ENCODE measurements around the gene EEF1AKMT4.

The EEF1AKMT4 gene

GRCh38 chr3:184299488-184300377 lies 50.3 kb downstream of the EEF1AKMT4 start:
- DNase-seq (ENCODE audit: low read depth) = peak; percentile 69
- TF ChIP-seq CTCF (IDR thresholded peaks at IDR 0.05; ENCODE audit: insufficient read depth, low read depth, low read length, missing control alignments) = no peak
- H3K4me3 ChIP-seq (ENCODE audit: low read length) = peak overlapping the region; percentile 93

GRCh38 chr3:184300378-184300720 lies 50.9 kb downstream of the EEF1AKMT4 start:
- H3K4me3 ChIP-seq (ENCODE audit: low read length) = peak overlapping the region; percentile 93
- TF ChIP-seq CTCF (IDR thresholded peaks at IDR 0.05; ENCODE audit: insufficient read depth, low read depth, low read length, missing control alignments) = no peak
- DNase-seq (ENCODE audit: low read depth) = peak; percentile 79

GRCh38 chr3:184305577-184305976 lies 56.1 kb downstream of the EEF1AKMT4 start:
- no peak overlapping the region for H3K4me3 ChIP-seq (ENCODE audit: low read length)
- peak; percentile 29 for DNase-seq (ENCODE audit: low read depth)
- TF ChIP-seq CTCF (IDR thresholded peaks at IDR 0.05; ENCODE audit: insufficient read depth, low read depth, low read length, missing control alignments) = peak; percentile 54

GRCh38 chr3:184306341-184306972 lies 57.0 kb downstream of the EEF1AKMT4 start:
- no peak for TF ChIP-seq CTCF (IDR thresholded peaks at IDR 0.05; ENCODE audit: insufficient read depth, low read depth, low read length, missing control alignments)
- DNase-seq (ENCODE audit: low read depth) = no peak

GRCh38 chr3:184307915-184308314 lies 58.4 kb downstream of the EEF1AKMT4 start:
- no peak for DNase-seq (ENCODE audit: low read depth)
- no peak overlapping the region for H3K4me3 ChIP-seq (ENCODE audit: low read length)
- TF ChIP-seq CTCF (IDR thresholded peaks at IDR 0.05; ENCODE audit: insufficient read depth, low read depth, low read length, missing control alignments) = no peak

More at GRCh38 chr3:184306341-184306972, 57.0 kb downstream of the EEF1AKMT4 start:
- no peak overlapping the region for H3K4me3 ChIP-seq (ENCODE audit: low read length)

All from epithelial cell of esophagus (primary cell).